Fibroblast of villous mesenchyme (primary cell): Measurements from ENCODE around the gene STX12. TPM values are rescaled to one million over a fixed set of nuclear protein-coding genes. Genes with fewer than 3 reads are reported as not detected.
A peak's percentile ranks its signal among the peaks of the same experiment; 100 is the strongest.

Source experiments
- DNase-seq: peaks from one replicate; pipeline ENCODE4 v3.0.0-alpha.2; 2010; ENCODE audit warnings: low read depth
- H3K4me3 ChIP-seq: 2 replicates; pipeline ENCODE4 v1.5.1; 2011; ENCODE audit warnings: low read depth, mild to moderate bottlenecking, low read length
- CTCF ChIP-seq: IDR thresholded peaks from 2 replicates; pipeline ENCODE4 v1.5.1; 2012; ENCODE audit warnings: low read depth, mild to moderate bottlenecking, low read length; ENCODE audit not compliant: insufficient read depth
- total RNA-seq: library from RNA; depleted of rRNA; stranded (reverse); fragments of >200 nt; gene quantifications from 2 replicates; pipeline ENCODE4 v1.2.3, GENCODE V29; 2012

The STX12 gene
- total RNA-seq, 1 donor: 95.4 TPM

DNA sequence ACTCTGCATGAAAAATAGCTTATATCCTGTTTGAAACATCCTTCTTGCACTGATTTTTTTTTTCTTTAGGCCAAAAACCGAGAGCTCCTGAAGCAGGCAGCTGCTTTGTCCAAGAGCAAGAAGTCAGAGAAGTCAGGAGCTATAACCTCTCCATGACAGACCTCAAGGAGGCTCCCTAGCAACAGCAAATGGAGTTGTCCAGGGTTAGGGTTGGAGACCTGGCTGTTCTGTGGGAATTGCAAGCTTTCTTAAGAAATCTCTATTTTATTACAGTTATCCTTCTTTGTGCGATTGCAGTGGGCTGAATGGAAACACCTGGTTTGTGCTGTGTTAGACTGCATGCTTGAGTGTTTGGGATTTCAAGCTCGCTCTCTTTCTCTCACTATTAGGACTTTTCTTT lies 12.6 kb upstream of the STX12 start:
- TF ChIP-seq CTCF: no peak
- DNase-seq: peak; percentile 56
- no peak overlapping the region for H3K4me3 ChIP-seq

DNA sequence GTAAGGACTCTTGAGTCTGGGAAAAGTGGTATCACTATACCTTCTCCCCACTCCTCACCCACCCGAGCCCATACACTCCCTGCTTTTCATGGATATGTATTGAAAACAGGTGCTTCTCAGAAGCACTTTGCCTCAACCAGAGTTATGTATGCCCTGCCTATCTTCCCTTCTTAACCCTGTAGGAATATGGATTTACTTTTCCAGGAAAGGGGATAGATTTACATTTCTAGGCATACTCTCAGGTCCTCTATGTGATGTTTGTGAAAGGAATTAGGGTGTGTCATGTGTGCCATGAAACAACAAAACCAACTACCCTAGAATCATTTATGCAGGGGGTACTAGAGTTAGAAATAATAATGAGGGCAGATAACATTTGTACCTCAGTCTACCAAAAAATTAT lies 11.0 kb upstream of the STX12 start:
- DNase-seq: no peak
- TF ChIP-seq CTCF: no peak
- H3K4me3 ChIP-seq: no peak overlapping the region

GRCh38 chr1:27763358-27763757 lies 9.7 kb upstream of the STX12 start:
- no peak for TF ChIP-seq CTCF
- no peak for DNase-seq
- no peak overlapping the region for H3K4me3 ChIP-seq

GRCh38 chr1:27770293-27770830 lies 2.7 kb upstream of the STX12 start:
- no peak for TF ChIP-seq CTCF
- no peak overlapping the region for H3K4me3 ChIP-seq
- no peak for DNase-seq

- peak overlapping the region; percentile 97 for H3K4me3 ChIP-seq
Observed at GRCh38 chr1:27772036-27772931, 735 bp upstream of the STX12 start.

GRCh38 chr1:27773826-27774445 lies 917 bp downstream of the STX12 start:
- H3K4me3 ChIP-seq: peak overlapping the region; percentile 97
- no peak for TF ChIP-seq CTCF
- DNase-seq: peak; percentile 17

More at GRCh38 chr1:27772036-27772931, 735 bp upstream of the STX12 start:
- peak; percentile 12 for DNase-seq
- no peak for TF ChIP-seq CTCF
